ENCODE data around the gene CTU2. TPM values are rescaled to one million over a fixed set of nuclear protein-coding genes. Genes with fewer than 3 reads are reported as not detected.

The CTU2 gene
- total and polyA plus RNA-seq, 10 of the 15 experiments (the other 5 are each of a cell fraction or from before 2014, with no cell fraction given): 0.32 to 44.5 (median 18.2) TPM

- H3K4me3 ChIP-seq: no peak overlapping the region
- ChIA-PET CTCF (no interaction called here), RAD21 (ENCODE audit: unreplicated experiment) (no interaction called here), SMC1A (ENCODE audit: uncharacterized antibody, unreplicated experiment) (no interaction called here), POLR2A (no interaction called here)
- H3K4me1 ChIP-seq (ENCODE audit: control insufficient read depth, insufficient read depth, low read length): peaks cover 12% of the 10 kb centered on the region
- no peak overlapping the region for H3K4me2 ChIP-seq (ENCODE audit: control insufficient read depth, insufficient read depth)
- no TSS peak for BruUV-seq (replicated peaks)
- no peaks in the 10 kb centered on the region for H4K20me1 ChIP-seq (ENCODE audit: control insufficient read depth, insufficient read depth)
- intact Hi-C loops (cut with micrococcal nuclease; ENCODE audit: unreplicated experiment): no loop called here
- peaks cover 0 to 7% of the 10 kb centered on the region in 2 experiments; a peak in 2 of 4 replicates for H3K36me3 ChIP-seq (ENCODE audit: control insufficient read depth in 2 of 2, insufficient read depth in 2 of 2, low read length in 1 of 2)
- in situ Hi-C loops (cut with MboI): no loop called here
- no peak overlapping the region for H3K27ac ChIP-seq (ENCODE audit: control insufficient read depth, insufficient read depth)
- no peaks in the 10 kb centered on the region; a peak in 1 of 4 replicates for H3K27me3 ChIP-seq (replicated peaks in 1 of 2; ENCODE audit: control insufficient read depth in 2 of 2, insufficient read depth in 2 of 2, low read length in 1 of 2)
- WGBS (ENCODE audit: insufficient coverage, insufficient replicate concordance, low lambda C conversion rate, missing lambda C conversion rate): 91% methylated on average over 37 of the region's 37 CpGs
- DNase-seq (ENCODE audit: low read depth, low spot score): no peak
- FAIRE-seq: no peak
- no peak overlapping the region for H2AFZ ChIP-seq (ENCODE audit: control insufficient read depth, low read depth, low read length)
- H3K9ac ChIP-seq (ENCODE audit: control insufficient read depth, insufficient read depth, low read length): no peak overlapping the region
- H3K9me3 ChIP-seq (replicated peaks; ENCODE audit: control insufficient read depth, insufficient read depth, low read length): no peaks in the 10 kb centered on the region
- no peaks in the 10 kb centered on the region for H3K79me2 ChIP-seq (ENCODE audit: control insufficient read depth, insufficient read depth, low read length)
- ATAC-seq: no peak
- TF ChIP-seq SMAD5 (IDR thresholded peaks at IDR 0.05; ENCODE audit: low read depth) (no peak), ZNF592 (IDR thresholded peaks at IDR 0.05) (no peak), ZNF687 (IDR thresholded peaks at IDR 0.05) (no peak), RFX5 (IDR thresholded peaks at IDR 0.05; ENCODE audit: low read depth, low read length) (no peak), CEBPZ (IDR thresholded peaks at IDR 0.05; ENCODE audit: low read depth, low read length) (no peak), JUNB (IDR thresholded peaks at IDR 0.05) (no peak), BACH1 (IDR thresholded peaks at IDR 0.05; ENCODE audit: borderline replicate concordance) (no peak), CEBPB (IDR thresholded peaks at IDR 0.05; ENCODE audit: borderline replicate concordance in 1 of 2, low read depth in 2 of 2, low read length in 2 of 2) (no peak), ZNF207 (IDR thresholded peaks at IDR 0.05; ENCODE audit: borderline replicate concordance) (no peak), E2F4 (IDR thresholded peaks at IDR 0.05; ENCODE audit: low read depth, low read length) (no peak)
These were observed 11.8 kb upstream of the CTU2 start for GRCh38 chr16:88694221-88695087.

Measured in GM12878 (cell line).